Caco-2 (cell line): Measurements from ENCODE around the gene DLEU7. TPM values are rescaled to one million over a fixed set of nuclear protein-coding genes. Genes with fewer than 3 reads are reported as not detected.

Source experiments
- BruUV-seq: library from RNA; stranded (reverse); fragments of 400-500 nt; replicated peaks from 2 replicates; lab custom pipeline; 2021; lab: Mats Ljungman, UMichigan
- CTCF ChIA-PET: fragments of 300-600 bp; sonication (Branson Sonifier 250); formaldehyde crosslinking; loops from one replicate; lab custom pipeline; 2022; ENCODE audit warnings: antibody characterized with exemption; lab: Charles Lee
- POLR2A ChIA-PET: fragments of 300-600 bp; sonication (Branson Sonifier 250); formaldehyde crosslinking; loops from one replicate; lab custom pipeline; 2022; ENCODE audit warnings: antibody characterized with exemption; lab: Charles Lee
- DNase-seq, 2 experiments: peaks; one replicate each; pipeline versions ENCODE4 v3.0.0 to v3.0.0-alpha.2; 2020 to 2022
- H3K27me3 ChIP-seq: replicated peaks from 2 replicates; pipeline ENCODE4 v1.6.0; 2011; ENCODE audit warnings: low read length; ENCODE audit not compliant: control insufficient read depth, insufficient read depth
- H3K36me3 ChIP-seq: 2 replicates; pipeline ENCODE4 v1.5.1; 2011; ENCODE audit warnings: low read length; ENCODE audit not compliant: control insufficient read depth, insufficient read depth
- H3K4me1 ChIP-seq: fragments of 250-450 bp; sonication (Bioruptor Pico); 2 replicates; pipeline ENCODE4 v1.5.1; 2020; ENCODE audit warnings: mild to moderate bottlenecking
- H3K4me3 ChIP-seq: 2 replicates; pipeline ENCODE4 v1.5.1; 2011; ENCODE audit warnings: low read depth, mild to moderate bottlenecking, control low read depth, low read length
- H3K9me3 ChIP-seq: fragments of 250-450 bp; sonication (Bioruptor Pico); 2 replicates; pipeline ENCODE4 v1.5.1; 2020; ENCODE audit warnings: mild to moderate bottlenecking, moderate library complexity
- H3K27ac Mint-ChIP-seq: one replicate; pipeline ENCODE4 v1.8.0; 2022; ENCODE audit warnings: mixed read lengths; ENCODE audit not compliant: unreplicated experiment
- H3K27me3 Mint-ChIP-seq: one replicate; pipeline ENCODE4 v1.8.0; 2022; ENCODE audit warnings: mixed read lengths; ENCODE audit not compliant: insufficient read depth, unreplicated experiment
- H3K36me3 Mint-ChIP-seq: one replicate; pipeline ENCODE4 v1.8.0; 2022; ENCODE audit warnings: mild to moderate bottlenecking, mixed read lengths; ENCODE audit not compliant: insufficient read depth, unreplicated experiment
- H3K4me1 Mint-ChIP-seq: one replicate; pipeline ENCODE4 v1.8.0; 2022; ENCODE audit warnings: low read depth, mixed read lengths; ENCODE audit not compliant: unreplicated experiment
- H3K4me3 Mint-ChIP-seq: one replicate; pipeline ENCODE4 v1.8.0; 2022; ENCODE audit warnings: mild to moderate bottlenecking, moderate library complexity, mixed read lengths; ENCODE audit not compliant: unreplicated experiment
- H3K9me3 Mint-ChIP-seq: one replicate; pipeline ENCODE4 v1.8.0; 2022; ENCODE audit warnings: mixed read lengths; ENCODE audit not compliant: unreplicated experiment
- intact Hi-C: fragments of 100-400 bp; cut with micrococcal nuclease; formaldehyde crosslinking; loops from one replicate; pipeline ENCODE4 v1.10.0; 2022; ENCODE audit not compliant: unreplicated experiment
- total RNA-seq: library from RNA; stranded (reverse); gene quantifications from 2 replicates; pipeline ENCODE4 v1.2.3, GENCODE V29; 2022
- TF ChIP-seq, protein P1 (sequence below), 2 experiments: fragments of 200-600 bp in 1 of 2; IDR thresholded peaks; 1 replicate in 1 of 2; 2 replicates in 1 of 2; pipeline versions ENCODE4 v1.5.1 to v1.8.0; 2011 to 2022; ENCODE audit warnings: antibody characterized with exemption in 1 of 2, control low read depth in 1 of 2, inconsistent platforms in 1 of 2, low read depth in 1 of 2, low read length in 1 of 2, mild to moderate bottlenecking in 1 of 2, moderate library complexity in 1 of 2; ENCODE audit not compliant: insufficient read depth in 1 of 2, severe bottlenecking in 1 of 2, unreplicated experiment in 1 of 2

DLEU7 gene
- total RNA-seq, 1 experiment from 2014 or later, result not detected

DNA sequence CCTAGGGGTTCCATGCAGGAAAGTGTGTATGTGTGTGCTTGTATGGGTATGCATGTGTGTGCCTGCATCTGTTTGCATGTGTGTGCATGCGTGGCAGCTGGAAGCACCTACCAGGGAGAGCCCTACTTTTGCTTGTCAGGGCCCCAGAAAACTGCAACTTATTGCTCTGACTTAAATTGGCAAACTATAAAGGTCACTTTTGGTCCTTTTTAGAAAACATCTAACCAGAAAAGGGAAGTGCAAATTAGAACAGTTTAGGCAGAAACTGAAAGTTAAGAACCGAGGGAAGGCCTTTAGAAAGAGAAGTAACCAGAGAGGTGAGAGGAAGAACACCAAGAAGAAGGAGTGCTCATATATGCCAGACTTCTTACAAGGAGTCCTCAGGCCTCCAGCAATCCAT is 32.5 kb downstream of the DLEU7 start:
- intact Hi-C loops, result no loop called here
- DNase-seq, result no peak
- H3K4me3 ChIP-seq, result no peak overlapping the region
- Mint-ChIP-seq H3K4me3 (no peak overlapping the region), H3K9me3 (no peaks in the 10 kb centered on the region), H3K27ac (no peak overlapping the region), H3K36me3 (no peaks in the 10 kb centered on the region), H3K27me3 (no peaks in the 10 kb centered on the region), H3K4me1 (no peaks in the 10 kb centered on the region)
- no TSS peak for BruUV-seq
- TF ChIP-seq, protein P1, sequence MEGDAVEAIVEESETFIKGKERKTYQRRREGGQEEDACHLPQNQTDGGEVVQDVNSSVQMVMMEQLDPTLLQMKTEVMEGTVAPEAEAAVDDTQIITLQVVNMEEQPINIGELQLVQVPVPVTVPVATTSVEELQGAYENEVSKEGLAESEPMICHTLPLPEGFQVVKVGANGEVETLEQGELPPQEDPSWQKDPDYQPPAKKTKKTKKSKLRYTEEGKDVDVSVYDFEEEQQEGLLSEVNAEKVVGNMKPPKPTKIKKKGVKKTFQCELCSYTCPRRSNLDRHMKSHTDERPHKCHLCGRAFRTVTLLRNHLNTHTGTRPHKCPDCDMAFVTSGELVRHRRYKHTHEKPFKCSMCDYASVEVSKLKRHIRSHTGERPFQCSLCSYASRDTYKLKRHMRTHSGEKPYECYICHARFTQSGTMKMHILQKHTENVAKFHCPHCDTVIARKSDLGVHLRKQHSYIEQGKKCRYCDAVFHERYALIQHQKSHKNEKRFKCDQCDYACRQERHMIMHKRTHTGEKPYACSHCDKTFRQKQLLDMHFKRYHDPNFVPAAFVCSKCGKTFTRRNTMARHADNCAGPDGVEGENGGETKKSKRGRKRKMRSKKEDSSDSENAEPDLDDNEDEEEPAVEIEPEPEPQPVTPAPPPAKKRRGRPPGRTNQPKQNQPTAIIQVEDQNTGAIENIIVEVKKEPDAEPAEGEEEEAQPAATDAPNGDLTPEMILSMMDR (IDR thresholded peaks at IDR 0.05; ENCODE audit: insufficient read depth in 1 of 2, low read depth in 1 of 2, low read length in 1 of 2, severe bottlenecking in 1 of 2, unreplicated experiment in 1 of 2), result no peak
- H3K9me3 ChIP-seq, result no peaks in the 10 kb centered on the region
- no peaks in the 10 kb centered on the region for H3K36me3 ChIP-seq
- H3K27me3 ChIP-seq, result no peaks in the 10 kb centered on the region
- ChIA-PET POLR2A (no interaction called here), CTCF (no interaction called here)
- H3K4me1 ChIP-seq, result no peaks in the 10 kb centered on the region

DNA sequence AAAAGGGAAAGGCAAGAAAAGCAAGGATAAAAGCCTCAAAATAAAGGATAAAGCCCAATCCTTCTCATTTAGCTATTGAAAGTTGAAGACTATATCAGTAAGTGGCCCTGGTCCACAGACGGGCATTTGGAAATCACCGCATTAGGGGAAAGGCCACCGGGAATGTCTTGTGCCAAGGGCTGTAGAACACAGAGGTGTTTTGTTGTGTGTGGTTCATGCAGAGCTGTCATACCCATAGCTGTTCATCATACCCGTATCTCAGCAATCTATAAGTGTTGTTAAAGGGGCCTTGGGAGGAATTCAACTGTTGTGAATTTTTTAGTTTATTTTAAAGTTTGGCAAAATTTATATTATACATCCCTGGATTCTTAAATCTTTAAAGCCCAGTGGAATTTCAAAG is 33.0 kb downstream of the DLEU7 start:
- H3K27me3 ChIP-seq, result no peaks in the 10 kb centered on the region
- Mint-ChIP-seq H3K36me3 (no peaks in the 10 kb centered on the region), H3K4me1 (no peaks in the 10 kb centered on the region), H3K27me3 (no peaks in the 10 kb centered on the region), H3K4me3 (no peak overlapping the region), H3K27ac (no peak overlapping the region), H3K9me3 (peaks cover 5% of the 10 kb centered on the region)
- H3K9me3 ChIP-seq, result no peaks in the 10 kb centered on the region
- no peak for DNase-seq
- H3K36me3 ChIP-seq, result no peaks in the 10 kb centered on the region
- no peaks in the 10 kb centered on the region for H3K4me1 ChIP-seq
- POLR2A ChIA-PET, result no interaction called here
- CTCF ChIA-PET, result no interaction called here
- no peak overlapping the region for H3K4me3 ChIP-seq
- TF ChIP-seq, protein P1 (IDR thresholded peaks at IDR 0.05; ENCODE audit: insufficient read depth in 1 of 2, low read depth in 1 of 2, low read length in 1 of 2, severe bottlenecking in 1 of 2, unreplicated experiment in 1 of 2), result no peak
- intact Hi-C loops, result no loop called here
- no TSS peak for BruUV-seq

DNA sequence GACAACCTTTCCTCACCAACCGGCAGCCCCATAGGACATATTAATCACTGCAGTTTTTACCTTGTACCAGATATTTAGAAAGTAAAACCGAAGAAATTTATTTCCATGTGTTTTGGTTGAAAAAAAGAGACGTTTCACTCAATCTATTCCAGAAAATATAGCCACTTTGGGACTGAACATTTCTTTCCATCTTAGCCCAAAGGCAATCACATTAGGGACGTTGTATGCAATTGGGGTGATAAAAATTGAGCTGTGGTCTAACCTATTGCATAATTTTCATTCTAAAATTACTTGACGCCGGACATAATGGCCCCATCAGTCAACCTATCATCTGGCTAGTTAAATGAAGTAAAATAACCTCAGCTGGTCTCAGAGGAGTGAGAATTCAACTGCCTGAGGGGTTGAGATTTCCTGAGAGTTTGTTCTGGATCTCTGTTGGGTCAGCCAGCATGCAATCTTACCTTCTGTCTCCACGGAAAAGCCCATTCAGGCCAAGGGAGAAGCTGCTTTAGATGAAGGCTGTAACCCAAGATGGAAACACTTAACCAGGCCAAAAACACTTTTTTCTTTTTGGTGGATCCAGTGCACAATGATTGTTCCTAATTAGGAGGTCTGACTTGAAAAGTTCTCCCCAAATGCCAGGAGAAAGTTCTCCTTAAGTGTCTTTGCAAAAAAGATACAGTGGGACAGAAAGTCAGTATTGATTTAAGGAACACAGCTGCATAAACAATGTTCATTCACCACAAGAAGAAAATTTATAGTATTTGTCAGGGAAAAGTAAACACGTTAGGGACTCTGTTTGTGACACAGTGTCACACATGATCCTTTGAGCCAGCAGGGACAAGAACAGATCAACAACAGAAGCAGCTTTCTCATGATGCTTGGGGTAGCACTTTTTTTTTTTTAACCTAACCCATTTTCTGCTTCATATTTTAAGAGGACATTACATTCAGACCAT is 34.1 kb downstream of the DLEU7 start:
- Mint-ChIP-seq H3K27me3 (no peaks in the 10 kb centered on the region), H3K4me3 (no peak overlapping the region), H3K9me3 (peaks cover 10% of the 10 kb centered on the region), H3K27ac (no peak overlapping the region), H3K4me1 (no peaks in the 10 kb centered on the region), H3K36me3 (no peaks in the 10 kb centered on the region)
- intact Hi-C loops, result no loop called here
- POLR2A ChIA-PET, result no interaction called here
- TF ChIP-seq, protein P1 (IDR thresholded peaks at IDR 0.05; ENCODE audit: insufficient read depth in 1 of 2, low read depth in 1 of 2, low read length in 1 of 2, severe bottlenecking in 1 of 2, unreplicated experiment in 1 of 2), result no peak
- CTCF ChIA-PET, result no interaction called here
- no peak overlapping the region for H3K4me3 ChIP-seq
- H3K36me3 ChIP-seq, result no peaks in the 10 kb centered on the region
- BruUV-seq, result no TSS peak
- H3K4me1 ChIP-seq, result no peaks in the 10 kb centered on the region
- no peak for DNase-seq
- peaks cover 4% of the 10 kb centered on the region; the same call in 1 of the 2 replicates for H3K9me3 ChIP-seq
- no peaks in the 10 kb centered on the region for H3K27me3 ChIP-seq
